Loucy (cell line): ENCODE measurements around the gene SAMD4A.

Experiments
- H2AFZ ChIP-seq: fragments of 200-600 bp; sonication (generic); 2 replicates; pipeline ENCODE4 v1.6.0; 2016; ENCODE audit warnings: antibody characterized with exemption, mild to moderate bottlenecking, low read length, moderate library complexity
- H3F3A ChIP-seq: fragments of 200-600 bp; 2 replicates; pipeline ENCODE4 v1.6.0; 2016; ENCODE audit warnings: antibody characterized with exemption, low read depth, mild to moderate bottlenecking
- H3K27me3 ChIP-seq: fragments of 200-600 bp; sonication (generic); 2 replicates; pipeline ENCODE4 v1.6.1; 2014; ENCODE audit warnings: low read length, mild to moderate bottlenecking; ENCODE audit not compliant: insufficient read depth, poor library complexity, severe bottlenecking
- H3K36me3 ChIP-seq: fragments of 200-600 bp; sonication (generic); 2 replicates; pipeline ENCODE4 v1.6.1; 2016; ENCODE audit warnings: low read length; ENCODE audit not compliant: insufficient read depth
- H3K4me1 ChIP-seq: fragments of 200-600 bp; sonication (generic); 2 replicates; pipeline ENCODE4 v1.5.1; 2014; ENCODE audit warnings: low read length, mild to moderate bottlenecking; ENCODE audit not compliant: insufficient read depth, poor library complexity, severe bottlenecking
- H3K4me2 ChIP-seq: fragments of 200-600 bp; sonication (generic); 2 replicates; pipeline ENCODE4 v1.6.0; 2014; ENCODE audit warnings: antibody characterized with exemption, low read length, low read depth, mild to moderate bottlenecking; ENCODE audit not compliant: poor library complexity, severe bottlenecking
- H3K4me3 ChIP-seq: fragments of 200-600 bp; sonication (generic); 2 replicates; pipeline ENCODE4 v1.5.1; 2014; ENCODE audit warnings: low read length, mild to moderate bottlenecking, mixed read lengths; ENCODE audit not compliant: poor library complexity, severe bottlenecking
- H3K79me2 ChIP-seq: fragments of 200-600 bp; sonication (generic); 2 replicates; pipeline ENCODE4 v1.6.1; 2014; ENCODE audit warnings: low read length; ENCODE audit not compliant: insufficient read depth
- H3K9ac ChIP-seq: fragments of 200-600 bp; sonication (generic); 2 replicates; pipeline ENCODE4 v1.6.0; 2014; ENCODE audit warnings: mild to moderate bottlenecking, low read depth, low read length, moderate library complexity; ENCODE audit not compliant: poor library complexity, severe bottlenecking
- H3K9me2 ChIP-seq: fragments of 200-600 bp; sonication (generic); replicated peaks from 2 replicates; pipeline ENCODE4 v1.6.1; 2016; ENCODE audit warnings: low read depth, low read length, mixed read lengths
- H3K9me3 ChIP-seq: fragments of 200-600 bp; sonication (generic); 2 replicates; pipeline ENCODE4 v1.6.1; 2014; ENCODE audit warnings: mild to moderate bottlenecking, antibody characterized with exemption, low read length, low read depth; ENCODE audit not compliant: insufficient read depth
- H4K20me1 ChIP-seq: fragments of 200-600 bp; sonication (generic); 2 replicates; pipeline ENCODE4 v1.6.0; 2014; ENCODE audit warnings: antibody characterized with exemption, low read length, mild to moderate bottlenecking; ENCODE audit not compliant: insufficient read depth, poor library complexity, severe bottlenecking
- EZH2phosphoT487 ChIP-seq: fragments of 200-600 bp; IDR thresholded peaks from 2 replicates; pipeline ENCODE4 v1.6.1; 2018; ENCODE audit warnings: antibody characterized with exemption, mild to moderate bottlenecking, moderate library complexity, borderline replicate concordance
- TF ChIP-seq, protein P1 (sequence below): fragments of 200-600 bp; sonication (generic); conservative IDR thresholded peaks from 2 replicates; pipeline ENCODE4 v1.5.1; 2014; ENCODE audit warnings: mild to moderate bottlenecking, antibody characterized with exemption, low read length

The SAMD4A gene

DNA sequence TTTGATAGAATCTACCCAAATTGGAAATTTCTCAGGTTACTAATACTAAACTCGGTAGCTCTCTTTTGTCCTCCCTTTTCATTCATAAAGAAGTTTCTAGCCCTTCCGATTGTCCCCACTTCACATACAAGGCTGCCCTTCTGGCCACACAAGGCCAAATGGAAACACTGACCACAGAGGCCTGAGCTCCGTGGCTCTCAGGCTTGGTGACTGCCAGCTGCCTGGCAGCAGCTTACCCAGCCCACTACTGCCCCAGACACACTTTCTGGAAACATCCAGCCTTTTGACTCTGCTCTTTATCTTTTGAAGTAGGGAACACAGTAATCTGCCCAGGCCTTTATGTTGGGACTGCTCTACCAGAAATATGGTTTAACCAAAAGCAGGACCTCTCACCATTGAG lies 168.5 kb downstream of the SAMD4A start:
- Histone ChIP-seq H3K27me3 (no peaks in the 10 kb centered on the region), H3K36me3 (no peaks in the 10 kb centered on the region), H3K9me2 (no peaks in the 10 kb centered on the region), H3K4me2 (no peak overlapping the region), H3K79me2 (no peaks in the 10 kb centered on the region), H3F3A (no peaks in the 10 kb centered on the region), H3K9ac (no peak overlapping the region), H3K4me1 (peaks cover 19% of the 10 kb centered on the region), H4K20me1 (no peaks in the 10 kb centered on the region), H3K9me3 (no peaks in the 10 kb centered on the region), H2AFZ (no peak overlapping the region), H3K4me3 (no peak overlapping the region)
- TF ChIP-seq, protein P1, sequence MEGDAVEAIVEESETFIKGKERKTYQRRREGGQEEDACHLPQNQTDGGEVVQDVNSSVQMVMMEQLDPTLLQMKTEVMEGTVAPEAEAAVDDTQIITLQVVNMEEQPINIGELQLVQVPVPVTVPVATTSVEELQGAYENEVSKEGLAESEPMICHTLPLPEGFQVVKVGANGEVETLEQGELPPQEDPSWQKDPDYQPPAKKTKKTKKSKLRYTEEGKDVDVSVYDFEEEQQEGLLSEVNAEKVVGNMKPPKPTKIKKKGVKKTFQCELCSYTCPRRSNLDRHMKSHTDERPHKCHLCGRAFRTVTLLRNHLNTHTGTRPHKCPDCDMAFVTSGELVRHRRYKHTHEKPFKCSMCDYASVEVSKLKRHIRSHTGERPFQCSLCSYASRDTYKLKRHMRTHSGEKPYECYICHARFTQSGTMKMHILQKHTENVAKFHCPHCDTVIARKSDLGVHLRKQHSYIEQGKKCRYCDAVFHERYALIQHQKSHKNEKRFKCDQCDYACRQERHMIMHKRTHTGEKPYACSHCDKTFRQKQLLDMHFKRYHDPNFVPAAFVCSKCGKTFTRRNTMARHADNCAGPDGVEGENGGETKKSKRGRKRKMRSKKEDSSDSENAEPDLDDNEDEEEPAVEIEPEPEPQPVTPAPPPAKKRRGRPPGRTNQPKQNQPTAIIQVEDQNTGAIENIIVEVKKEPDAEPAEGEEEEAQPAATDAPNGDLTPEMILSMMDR: no peak

DNA sequence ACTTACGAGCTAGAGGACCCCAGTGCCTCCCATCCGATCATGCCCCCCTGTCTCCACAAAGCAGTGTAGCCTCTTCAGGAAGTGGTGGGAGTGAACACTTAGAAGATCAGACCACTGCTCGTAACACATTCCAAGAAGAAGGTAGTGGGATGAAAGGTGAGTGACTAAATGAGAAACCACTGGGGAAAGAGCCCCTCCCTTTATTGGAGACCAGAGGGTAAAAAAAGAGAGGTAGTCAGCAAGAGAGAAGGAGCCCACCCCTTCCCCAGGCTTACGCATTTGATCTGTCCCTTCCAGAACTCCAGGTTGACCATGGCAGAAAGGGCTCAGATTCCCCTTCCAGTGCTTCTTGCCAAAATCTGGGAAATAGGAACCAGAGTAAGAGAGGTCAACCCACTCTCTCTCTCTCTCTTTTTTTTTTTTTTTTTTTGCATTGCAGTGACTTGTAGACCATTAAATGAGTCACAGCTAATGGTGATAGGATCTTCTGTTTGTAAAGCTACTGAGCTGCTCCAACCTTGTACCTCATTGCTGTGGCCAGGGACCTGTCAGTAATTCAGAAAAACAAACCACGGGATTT lies 170.3 kb downstream of the SAMD4A start:
- H2AFZ ChIP-seq: no peak overlapping the region

DNA sequence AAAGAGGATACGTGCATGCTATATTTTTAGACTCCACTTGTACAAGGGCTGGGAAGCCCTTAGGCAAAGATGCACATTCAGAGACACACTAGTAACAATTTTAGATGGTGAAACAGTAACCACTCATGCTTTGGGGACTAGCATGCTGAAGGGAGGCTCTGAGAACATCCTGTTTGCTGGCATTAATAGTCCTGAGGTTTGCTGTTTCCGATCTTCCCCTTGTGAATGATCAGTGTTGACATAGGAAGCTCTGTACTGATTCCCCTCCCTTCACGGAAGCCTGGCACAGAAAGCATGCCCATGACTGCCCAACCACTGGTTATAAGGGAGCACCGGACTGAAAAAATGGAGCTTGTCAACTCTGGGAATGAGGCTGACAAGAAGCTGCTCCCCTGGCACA lies 171.1 kb downstream of the SAMD4A start:
- H2AFZ ChIP-seq: no peak overlapping the region
- no peaks in the 10 kb centered on the region for H3K36me3 ChIP-seq
- no peak for TF ChIP-seq EZH2phosphoT487
- TF ChIP-seq, protein P1: no peak
- H3K9ac ChIP-seq: no peak overlapping the region
- no peaks in the 10 kb centered on the region for H3K27me3 ChIP-seq
- no peaks in the 10 kb centered on the region for H3K9me3 ChIP-seq
- no peak overlapping the region for H3K4me3 ChIP-seq
- no peaks in the 10 kb centered on the region for H3K79me2 ChIP-seq
- H3K4me2 ChIP-seq: peak overlapping the region; percentile 34
- H3K9me2 ChIP-seq: no peaks in the 10 kb centered on the region
- peaks cover 2% of the 10 kb centered on the region; the same call in 1 of the 2 replicates for H3F3A ChIP-seq
- H4K20me1 ChIP-seq: no peaks in the 10 kb centered on the region
- H3K4me1 ChIP-seq: peaks cover 40% of the 10 kb centered on the region

More for the DNA sequence above, 170.3 kb downstream of the SAMD4A start:
- no peaks in the 10 kb centered on the region for H3K27me3 ChIP-seq
- no peaks in the 10 kb centered on the region for H3K79me2 ChIP-seq
- H3K4me3 ChIP-seq: no peak overlapping the region
- TF ChIP-seq, protein P1: no peak
- no peak for TF ChIP-seq EZH2phosphoT487
- H3K9me3 ChIP-seq: no peaks in the 10 kb centered on the region
- no peaks in the 10 kb centered on the region for H3F3A ChIP-seq
- peaks cover 32% of the 10 kb centered on the region for H3K4me1 ChIP-seq
- no peaks in the 10 kb centered on the region for H3K36me3 ChIP-seq
- H3K9me2 ChIP-seq: no peaks in the 10 kb centered on the region
- no peak overlapping the region for H3K9ac ChIP-seq
- no peaks in the 10 kb centered on the region for H4K20me1 ChIP-seq
- peak overlapping the region; percentile 34 for H3K4me2 ChIP-seq
